ENCODE results near the gene CYP4F11. TPM values are rescaled to one million over a fixed set of nuclear protein-coding genes. Genes with fewer than 3 reads are reported as not detected.
"Not testable (repeated sequence)": the region's sequence is repeated elsewhere in the genome, so short reads cannot be mapped to it uniquely, and the experiment has no call there.

Gene CYP4F11
- total RNA-seq, 1 donor from 2014 or later = not detected

DNA sequence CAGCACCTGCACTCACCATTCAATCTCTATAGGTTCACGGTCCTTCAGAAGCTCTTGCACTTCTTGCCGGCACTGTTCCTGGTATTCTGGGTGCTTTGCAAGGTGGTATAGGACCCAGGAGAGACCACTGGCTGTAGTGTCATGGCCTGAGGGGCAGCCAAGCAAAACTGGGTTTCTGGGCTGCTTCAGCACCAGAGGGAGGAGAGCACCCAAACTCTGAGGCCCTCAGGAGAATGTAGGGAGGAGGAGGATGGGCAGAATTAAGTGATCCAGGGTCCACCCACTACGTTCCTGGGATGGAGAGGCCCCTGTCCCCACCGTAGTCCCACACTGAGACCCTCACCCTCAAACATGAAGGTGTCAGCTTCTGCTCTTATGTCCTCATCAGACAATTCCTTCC, 12.3 kb downstream of the CYP4F11 start:
- no peak for DNase-seq (ENCODE audit: low read depth, low spot score)

DNA sequence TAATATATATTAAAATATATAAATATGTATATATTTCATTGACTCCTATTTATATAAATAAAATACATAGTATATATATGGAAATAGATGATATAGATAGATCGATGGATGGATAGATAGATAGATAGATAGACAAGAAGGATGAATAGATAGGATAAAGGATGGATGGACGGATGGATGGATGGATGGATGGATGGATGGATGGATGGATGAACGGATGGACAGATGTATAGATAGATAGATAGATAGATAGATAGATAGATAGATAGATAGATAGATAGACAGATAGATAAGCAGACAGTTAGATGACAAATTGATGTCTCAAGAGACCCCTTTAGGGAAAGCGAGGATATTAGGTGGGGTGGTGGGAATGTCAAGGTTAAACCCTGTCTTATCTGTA, 15.1 kb downstream of the CYP4F11 start:
- DNase-seq (ENCODE audit: low read depth, low spot score) = no peak

DNA sequence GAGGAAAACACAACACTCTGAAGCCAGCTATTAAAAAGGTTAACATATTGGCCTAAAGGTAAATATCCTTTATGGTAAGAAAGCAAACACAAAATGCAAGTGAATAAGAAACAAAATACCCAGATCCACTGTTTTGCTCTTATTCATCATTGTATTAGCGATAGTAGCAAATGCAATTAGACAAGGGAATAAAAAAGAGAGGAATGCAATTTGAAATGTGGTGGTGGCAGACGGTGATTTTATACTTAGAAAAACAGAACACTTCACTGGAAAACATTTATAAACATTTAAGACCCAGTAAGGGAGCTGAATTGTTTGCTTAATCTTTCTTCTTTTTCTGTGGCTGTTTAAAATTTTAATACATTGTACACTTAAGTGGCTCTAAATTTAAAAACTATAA, 19.2 kb downstream of the CYP4F11 start:
- no peak for DNase-seq (ENCODE audit: low read depth, low spot score)

DNA sequence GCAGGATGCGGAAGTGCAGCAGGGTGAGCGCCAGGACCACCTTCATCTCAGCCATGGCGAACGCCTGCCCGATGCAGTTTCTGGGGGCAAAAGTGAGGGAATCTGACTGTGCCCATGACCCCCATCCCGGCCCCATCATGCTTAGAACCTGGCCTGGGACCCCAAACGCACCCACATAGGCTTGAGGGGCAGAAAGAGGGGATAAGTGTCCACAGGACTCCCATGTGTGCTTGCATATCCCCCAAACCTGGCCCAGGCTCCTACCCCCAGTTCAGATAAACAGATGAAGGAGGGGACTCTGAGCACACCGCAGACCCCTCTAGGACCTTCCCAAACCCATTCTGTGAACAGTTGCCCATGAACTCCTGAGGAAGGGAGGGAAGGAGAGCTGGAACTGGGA, 20.5 kb downstream of the CYP4F11 start:
- no peak for DNase-seq (ENCODE audit: low read depth, low spot score)

DNA sequence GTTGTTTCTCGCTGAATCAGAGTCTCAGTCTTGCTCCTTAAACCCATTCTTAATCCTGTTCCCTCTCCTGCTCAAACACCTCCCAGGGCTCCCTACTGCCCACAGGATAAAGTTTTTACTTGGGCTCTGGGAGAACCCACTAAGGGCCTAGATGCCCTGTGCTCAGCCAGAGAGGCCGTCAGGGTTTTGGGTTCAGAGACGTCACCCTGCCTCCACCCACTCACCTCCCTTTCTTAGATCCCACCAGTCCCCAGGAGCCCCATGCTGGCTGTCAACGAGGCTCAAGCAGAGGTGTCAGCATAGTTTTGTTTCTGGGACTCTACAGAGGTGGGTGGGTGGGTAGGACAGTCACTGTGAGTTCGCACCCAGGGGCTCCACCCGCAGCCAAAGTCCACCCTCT, 20.9 kb downstream of the CYP4F11 start:
- DNase-seq (ENCODE audit: low read depth, low spot score) = no peak

DNA sequence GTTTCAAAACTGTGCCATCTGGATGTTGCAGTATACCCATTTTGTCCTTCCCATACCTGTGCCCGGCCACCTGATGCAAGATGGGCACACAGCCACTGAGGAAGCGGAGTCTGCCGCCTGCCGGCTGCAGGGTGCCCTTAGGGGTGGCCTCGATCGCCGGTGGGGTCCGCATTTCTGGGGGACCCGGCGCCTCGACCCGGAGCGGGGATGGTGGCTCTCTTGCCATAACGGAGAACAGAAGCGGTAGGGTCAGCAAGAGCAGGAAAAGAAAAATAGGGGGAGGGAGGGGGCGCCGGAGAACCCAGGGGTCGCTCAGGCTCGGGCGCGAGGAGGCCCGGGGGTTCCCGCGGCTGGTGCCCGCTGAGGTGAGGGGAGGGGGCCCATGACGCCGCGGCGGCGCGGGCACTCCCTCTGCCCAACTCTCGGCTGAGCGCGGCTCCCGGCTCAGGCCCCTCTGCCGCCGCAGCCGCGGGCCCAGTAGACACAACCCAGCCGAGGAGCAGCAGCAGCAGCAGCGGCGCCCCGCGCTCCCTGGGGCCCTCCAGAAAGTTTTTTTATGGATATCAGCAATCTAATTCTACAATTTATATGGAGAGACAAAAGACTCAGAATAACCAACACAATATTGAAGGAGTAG, 22.6 kb downstream of the CYP4F11 start:
- DNase-seq (ENCODE audit: low read depth, low spot score) = no peak

DNA sequence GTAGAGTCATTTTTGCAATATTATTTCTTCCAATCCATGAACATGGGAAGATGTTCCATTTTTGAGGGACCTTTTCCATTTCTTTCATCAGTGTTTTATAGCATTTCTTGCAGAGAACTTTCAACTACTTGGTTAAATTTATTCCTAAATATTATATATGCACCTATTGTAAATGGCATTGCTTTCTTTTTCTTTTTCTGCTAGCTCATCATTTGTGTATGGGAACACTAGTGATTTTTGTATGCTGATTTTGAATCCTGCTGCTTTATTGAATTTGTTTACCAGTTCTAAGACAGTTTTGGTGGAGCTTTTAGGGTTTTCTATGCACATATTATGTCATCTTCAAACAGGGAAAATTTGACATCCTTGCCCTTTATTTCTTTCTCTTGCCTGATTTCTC, 29.3 kb downstream of the CYP4F11 start:
- no peak for DNase-seq (ENCODE audit: low read depth, low spot score)

DNA sequence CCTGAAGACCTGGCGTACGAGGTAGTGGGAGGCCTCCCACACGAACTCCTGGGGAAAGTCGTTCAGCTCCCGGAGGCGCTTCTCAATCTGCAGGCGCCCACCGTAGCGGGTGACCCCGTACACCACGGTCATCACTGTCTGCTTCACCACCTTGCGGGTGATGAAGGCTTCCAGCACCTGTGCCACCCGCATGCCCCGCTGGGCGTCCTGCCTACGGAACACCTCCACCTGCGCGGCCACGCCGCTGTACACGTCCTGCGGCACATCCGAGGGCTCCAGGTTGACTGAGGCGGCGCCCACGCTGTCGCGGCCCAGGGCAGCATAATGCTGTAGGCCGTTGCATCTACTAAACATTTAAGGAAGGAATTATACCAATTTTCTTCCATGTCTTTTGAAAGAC, 31.4 kb downstream of the CYP4F11 start:
- not testable (repeated sequence) for DNase-seq (ENCODE audit: low read depth, low spot score)

DNA sequence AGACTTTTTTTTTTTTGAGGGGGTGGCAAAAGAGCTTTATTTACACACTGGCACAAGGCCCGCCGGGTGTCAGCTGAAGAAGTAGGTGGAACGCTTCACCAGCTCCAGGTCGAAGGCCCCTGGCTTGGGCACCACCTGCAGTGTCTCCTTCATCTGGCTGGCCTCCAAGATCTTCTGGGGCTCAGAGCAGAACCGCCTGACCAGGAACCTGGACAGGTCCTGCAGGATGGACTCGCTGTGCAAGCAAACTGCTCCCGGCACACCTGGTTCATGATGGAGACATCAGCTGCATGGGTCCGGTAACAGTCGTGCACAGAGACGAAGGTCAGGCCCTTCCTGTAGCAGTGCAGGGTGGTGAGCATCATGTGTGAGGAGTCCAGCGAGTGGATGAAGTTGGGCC, 32.1 kb downstream of the CYP4F11 start:
- no peak for DNase-seq (ENCODE audit: low read depth, low spot score)

DNA sequence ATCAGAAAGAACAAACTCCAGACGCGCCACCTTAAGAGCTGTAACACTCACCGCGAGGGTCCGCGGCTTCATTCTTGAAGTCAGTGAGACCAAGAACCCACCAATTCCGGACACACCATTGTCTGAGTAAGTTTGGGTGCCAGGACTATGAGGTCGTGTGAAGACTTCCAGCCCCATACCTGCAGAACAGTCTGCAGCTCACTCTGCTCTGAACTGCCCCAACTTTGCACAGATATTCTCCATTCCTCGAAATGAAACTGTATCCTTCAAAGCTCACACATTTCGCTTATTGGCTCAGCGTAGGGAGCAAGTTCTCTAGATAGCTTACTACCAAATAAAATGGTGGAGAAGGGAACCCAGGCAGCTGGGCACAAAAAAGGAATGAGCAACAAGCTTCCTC, 33.8 kb downstream of the CYP4F11 start:
- no peak for DNase-seq (ENCODE audit: low read depth, low spot score)

DNA sequence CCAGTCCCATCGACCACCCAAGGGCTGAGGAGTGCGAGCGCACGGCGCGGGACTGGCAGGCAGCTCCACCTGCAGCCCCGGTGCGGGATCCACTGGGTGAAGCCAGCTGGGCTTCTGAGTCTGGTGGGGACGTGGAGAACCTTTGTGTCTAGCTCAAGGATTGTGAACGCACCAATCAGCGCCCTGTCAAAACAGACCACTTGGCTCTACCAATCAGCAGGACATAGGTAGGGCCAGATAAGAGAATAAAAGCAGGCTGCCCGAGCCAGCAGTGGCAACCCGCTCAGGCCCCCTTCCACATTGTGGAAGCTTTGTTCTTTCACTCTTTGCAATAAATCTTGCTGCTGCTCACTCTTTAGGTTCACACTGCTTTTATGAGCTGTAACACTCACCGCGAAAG, 34.3 kb downstream of the CYP4F11 start:
- DNase-seq (ENCODE audit: low read depth, low spot score) = not testable (repeated sequence)

DNA sequence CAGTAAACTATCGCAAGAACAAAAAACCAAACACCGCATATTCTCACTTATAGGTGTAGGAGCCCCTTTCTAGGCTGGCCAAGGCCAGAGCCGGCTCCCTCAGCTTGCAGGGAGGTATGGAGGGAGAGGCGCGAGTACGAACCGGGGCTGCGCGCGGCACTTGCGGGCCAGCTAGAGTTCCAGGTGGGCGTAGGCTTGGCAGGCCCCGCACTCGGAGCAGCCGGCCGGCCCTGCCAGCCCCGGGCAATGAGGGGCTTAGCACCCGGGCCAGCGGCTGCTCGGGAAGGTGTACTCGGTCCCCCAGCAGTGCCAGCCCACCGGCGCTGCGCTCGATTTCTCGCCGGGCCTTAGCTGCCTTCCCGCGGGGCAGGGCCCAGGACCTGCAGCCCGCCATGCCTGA, 34.8 kb downstream of the CYP4F11 start:
- DNase-seq (ENCODE audit: low read depth, low spot score) = not testable (repeated sequence)

DNA sequence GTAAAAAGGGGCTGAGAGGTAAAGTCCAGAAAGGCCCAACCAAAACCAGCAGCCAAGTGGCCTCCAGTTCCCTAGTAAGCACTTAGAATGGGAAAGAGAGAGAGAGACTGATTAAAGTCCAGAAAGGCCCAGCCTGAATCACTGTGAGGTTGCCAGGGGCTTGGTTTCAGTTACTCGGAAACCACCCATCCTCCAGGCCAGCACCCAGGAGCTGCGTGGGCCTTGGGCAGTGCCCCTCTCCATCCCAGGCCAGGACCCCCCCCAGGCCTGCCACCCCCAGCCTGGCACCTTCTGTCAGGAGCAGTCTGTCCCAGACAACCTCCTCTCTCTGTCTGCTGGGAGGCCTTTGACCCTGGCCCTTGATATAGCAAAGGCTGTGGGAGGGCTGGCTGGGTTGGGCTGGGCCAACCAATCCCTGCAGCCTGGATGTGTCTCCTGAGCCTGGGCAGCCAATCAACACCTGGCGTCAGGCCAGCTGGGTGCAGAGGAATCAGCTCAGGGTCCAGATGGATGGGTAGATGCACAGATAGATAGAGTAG, 36.5 kb downstream of the CYP4F11 start, which contains the start of gene CYP4F2:
Gene CYP4F2 (minus strand): TSS at position 337 of the 539 bp plus-strand sequence. CDS start 463 bp downstream, outside the sequence.
- no peak for DNase-seq (ENCODE audit: low read depth, low spot score)

DNA sequence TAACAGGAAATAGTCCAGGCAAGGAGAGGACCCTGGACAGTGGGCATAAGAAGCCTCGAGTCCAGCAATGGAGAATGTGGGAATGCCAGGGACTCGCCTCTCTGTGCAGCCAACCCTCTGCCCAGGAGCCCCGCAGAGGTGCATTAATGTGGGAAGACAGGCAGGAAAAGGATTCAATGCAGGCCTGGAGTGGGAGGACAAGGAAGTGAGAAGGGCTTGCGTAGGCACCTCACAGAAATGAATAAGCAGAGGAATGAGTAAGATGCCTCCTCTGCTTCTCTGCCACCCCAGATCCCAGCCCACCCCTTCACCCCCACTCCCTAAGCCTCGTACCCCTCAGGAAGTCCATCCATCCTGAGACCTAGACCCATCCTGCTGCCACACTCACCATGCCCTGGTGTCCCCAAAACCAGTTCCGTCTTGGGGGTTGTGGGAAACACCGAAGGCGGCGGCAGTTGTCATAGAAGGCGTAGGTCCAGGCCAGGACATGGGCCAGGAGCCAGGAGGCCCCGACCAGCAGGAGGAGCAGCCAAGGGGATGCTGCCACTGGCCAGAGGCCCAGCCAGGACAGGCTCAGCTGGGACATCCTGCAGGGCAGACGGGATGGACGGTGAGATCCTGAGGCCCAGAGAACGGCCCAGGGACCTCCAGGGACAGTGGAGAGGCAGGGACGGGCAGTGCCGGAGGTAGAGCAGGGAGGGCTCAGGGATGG, 37.1 kb downstream of the CYP4F11 start:
- no peak for DNase-seq (ENCODE audit: low read depth, low spot score)

DNA sequence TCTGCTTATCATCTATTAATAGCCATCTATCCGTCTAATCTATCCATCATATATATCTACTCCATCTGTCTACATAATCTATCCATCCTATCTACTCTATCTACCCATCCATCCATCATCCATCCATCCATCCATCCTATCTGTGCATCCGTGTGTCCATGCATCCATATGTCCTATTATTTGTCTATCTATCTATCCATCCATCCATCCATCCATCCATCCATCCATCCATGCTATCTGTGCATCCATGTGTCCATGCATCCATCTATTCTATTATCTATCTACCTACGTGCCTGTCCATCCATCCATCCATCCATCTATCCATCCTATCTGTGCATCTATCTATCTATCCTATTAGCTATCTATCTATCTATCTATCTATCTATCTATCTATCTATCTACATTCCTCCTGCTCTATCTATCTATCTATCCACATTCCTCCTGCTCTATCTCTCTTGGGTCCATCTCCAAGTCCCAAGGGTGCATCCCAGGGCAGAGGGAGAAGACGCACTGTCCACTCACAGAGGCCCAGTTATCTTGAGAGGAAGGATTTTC, 38.4 kb downstream of the CYP4F11 start:
- DNase-seq (ENCODE audit: low read depth, low spot score) = no peak

DNA sequence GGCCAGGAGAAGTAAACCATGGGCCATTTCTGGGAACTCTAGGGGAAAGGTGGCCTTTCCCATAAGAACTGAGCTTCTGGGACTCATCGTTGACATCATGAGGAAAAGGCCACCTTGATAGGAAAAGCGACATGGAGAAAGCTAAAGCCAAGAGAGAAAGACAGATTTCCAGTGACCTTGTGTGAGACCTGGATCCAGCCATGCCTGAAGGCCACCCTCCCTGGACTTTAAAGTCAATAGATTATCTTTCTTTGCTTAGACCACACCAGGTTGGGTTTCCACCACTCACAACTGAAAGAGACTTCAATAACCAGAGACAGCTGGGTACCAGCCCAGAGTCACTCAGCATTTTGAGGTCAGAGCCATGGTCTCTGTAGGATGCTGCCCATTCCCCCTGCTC, 40.0 kb downstream of the CYP4F11 start:
- no peak for DNase-seq (ENCODE audit: low read depth, low spot score)

DNA sequence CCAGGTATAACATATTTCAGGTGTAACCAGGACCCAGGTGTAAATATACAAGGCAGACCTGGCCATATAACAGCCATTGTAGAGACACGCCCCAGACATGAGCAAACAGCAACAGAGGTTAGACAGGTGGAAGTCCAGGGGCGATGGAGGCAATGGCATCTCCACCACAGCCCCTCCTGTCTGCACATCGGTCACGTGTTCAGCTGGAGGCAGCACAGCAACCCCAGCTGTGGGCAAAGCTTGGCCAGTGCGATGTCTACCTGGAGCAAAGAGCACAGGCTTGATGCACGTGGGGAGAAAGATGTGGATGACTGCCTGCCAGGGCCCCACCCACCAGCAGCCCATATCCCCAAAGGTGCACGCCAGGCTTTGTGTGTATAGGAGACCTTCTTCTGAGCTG, 40.9 kb downstream of the CYP4F11 start:
- no peak for DNase-seq (ENCODE audit: low read depth, low spot score)

DNA sequence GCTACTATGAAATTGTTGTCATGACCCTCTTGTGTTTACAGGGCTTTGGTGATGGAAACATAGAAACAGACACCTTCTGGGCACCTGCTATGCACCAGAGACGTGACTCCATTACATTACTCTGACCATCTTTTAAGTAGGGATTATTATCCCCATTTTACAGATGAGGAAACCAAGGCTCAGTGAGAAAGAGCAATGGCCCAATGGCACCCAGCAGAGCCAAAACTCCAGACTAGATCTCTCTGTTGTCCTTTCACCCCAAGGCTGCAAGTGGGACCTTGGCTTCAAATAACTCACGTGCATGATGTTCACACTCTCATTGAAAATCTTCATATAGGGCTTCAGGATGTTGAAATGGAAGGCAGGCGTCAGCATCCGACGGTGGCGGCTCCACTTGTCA, 42.3 kb downstream of the CYP4F11 start:
- DNase-seq (ENCODE audit: low read depth, low spot score) = no peak

DNA sequence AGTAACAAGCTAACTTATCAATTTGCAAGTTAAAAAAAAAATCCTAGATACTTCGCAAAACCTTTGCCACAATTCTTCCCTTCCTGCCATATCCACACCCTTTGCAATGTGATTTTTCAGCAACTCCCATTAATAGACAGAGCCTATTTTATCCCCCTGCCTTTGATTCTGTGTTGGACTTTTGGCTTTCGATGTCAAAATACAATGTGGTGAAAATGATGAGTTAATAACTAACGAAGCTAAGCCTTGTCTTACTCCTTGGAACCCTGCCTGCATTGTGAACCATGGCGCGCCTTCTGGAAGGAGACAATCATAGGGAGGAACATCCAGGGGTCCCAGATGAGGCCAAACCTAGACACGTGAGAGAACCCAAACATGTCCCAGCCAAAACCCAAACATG, 42.9 kb downstream of the CYP4F11 start:
- no peak for DNase-seq (ENCODE audit: low read depth, low spot score)

DNA sequence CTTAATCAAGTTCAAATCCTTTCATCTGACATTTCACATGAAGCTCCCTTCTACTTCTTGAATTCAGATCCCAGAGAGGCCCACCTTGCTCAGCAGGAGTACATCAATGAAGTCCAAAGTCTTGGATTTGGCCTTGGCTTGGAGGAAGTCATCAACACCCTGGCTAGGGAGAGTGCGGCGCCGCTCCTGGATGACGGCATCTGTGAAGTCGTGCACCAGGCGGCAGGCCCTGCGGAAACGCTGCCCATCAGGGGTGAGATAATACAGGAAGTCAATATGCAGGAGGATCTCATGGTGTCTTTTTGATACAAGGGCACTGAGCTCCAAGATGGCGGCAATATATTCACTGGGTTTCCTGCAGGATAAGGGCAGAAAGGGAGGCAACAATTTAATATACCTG, 45.0 kb downstream of the CYP4F11 start:
- not testable (repeated sequence) for DNase-seq (ENCODE audit: low read depth, low spot score)

DNA sequence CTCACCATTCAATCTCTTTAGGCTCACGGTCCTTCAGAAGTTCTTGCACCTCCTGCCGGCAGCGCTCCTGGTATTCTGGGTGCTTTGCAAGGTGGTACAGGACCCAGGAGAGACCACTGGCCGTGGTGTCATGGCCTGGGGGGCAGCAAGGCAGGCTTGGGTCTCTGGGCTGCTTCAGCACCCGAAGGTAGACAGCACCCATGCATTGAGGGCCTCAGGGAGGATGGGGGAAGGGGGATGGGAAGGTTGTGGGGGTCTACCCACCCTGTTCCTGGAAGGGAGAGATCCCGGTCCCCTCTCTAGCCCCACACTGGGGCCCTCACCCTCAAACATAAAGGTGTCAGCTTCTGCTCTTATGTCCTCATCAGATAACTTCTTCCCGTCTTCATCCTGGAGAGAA, 48.4 kb downstream of the CYP4F11 start:
- no peak for DNase-seq (ENCODE audit: low read depth, low spot score)

DNA sequence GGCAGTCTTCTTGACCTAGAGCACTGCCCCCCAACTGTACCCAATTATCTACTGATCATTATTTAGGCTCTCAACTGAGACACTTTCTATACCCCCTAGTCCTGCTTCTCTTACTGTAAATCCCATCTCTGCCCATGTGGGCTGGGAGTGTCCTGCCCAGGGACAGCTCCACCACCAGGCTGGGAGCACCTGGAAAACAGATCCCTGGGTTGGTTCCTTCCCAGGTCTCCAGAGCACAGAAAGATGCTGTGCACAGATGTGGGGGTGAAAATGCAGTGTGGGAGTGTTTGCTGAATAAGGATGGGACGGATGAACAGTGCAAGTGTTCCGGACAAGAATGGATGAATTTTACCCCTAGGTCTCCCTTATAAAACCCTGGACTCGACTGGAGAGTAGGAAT, 49.2 kb downstream of the CYP4F11 start:
- DNase-seq (ENCODE audit: low read depth, low spot score) = no peak

DNA sequence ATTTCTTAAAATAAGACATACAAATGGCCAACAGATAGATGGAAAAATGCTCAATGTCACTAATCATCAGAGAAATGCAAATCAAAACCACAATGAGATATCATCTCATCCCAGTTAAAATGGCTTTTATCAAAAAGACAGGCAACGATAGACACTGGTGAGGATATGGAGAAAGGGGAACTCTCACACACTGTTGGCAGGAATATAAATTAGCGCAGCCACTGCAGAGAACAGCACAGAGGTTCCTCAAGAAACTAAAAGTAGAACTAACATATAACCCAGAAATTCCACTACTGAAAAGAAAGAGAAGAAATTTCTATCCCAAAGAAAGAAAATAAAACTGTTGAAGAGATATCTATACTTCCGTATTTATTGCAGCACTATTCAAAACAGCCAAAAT, 51.0 kb downstream of the CYP4F11 start:
- not testable (repeated sequence) for DNase-seq (ENCODE audit: low read depth, low spot score)

Data from pulmonary artery endothelial cell (primary cell).